Measurements from ENCODE around the gene ROGDI. TPM values are rescaled to one million over a fixed set of nuclear protein-coding genes. Genes with fewer than 3 reads are reported as not detected.

The ROGDI gene
- polyA plus RNA-seq, 2 of the 4 experiments (the other 2 are of a cell fraction) = 7.2 to 15.1 TPM

GRCh38 chr16:4783251-4783950 lies 19.0 kb downstream of the ROGDI start:
- ATAC-seq (peak in 1 of 2 experiments; percentile 21; a peak in 1 of 6 replicates), FAIRE-seq (no peak), DNase-seq (ENCODE audit: low read depth in 1 of 2, low spot score in 1 of 2) (no peak)
- CTCF ChIA-PET = no interaction called here
- 89% methylated on average over 16 of the region's 25 CpGs for WGBS (ENCODE audit: missing lambda C conversion rate)
- no peak overlapping the region for H3K4me3 ChIP-seq
- POLR2A ChIA-PET = interaction anchor here (0.6 kb wide), 1 partner anchor 15 kb away, joined by 5 read pairs; no protein-coding TSS in a partner anchor
- H3K4me1 ChIP-seq = peaks cover 16% of the 10 kb centered on the region
- H3K9me3 ChIP-seq = no peaks in the 10 kb centered on the region
- TF ChIP-seq CHD2 (IDR thresholded peaks at IDR 0.05; ENCODE audit: low read length, partially characterized antibody) (no peak), KDM5A (IDR thresholded peaks at IDR 0.05) (no peak), POLR2A (IDR thresholded peaks at IDR 0.05; ENCODE audit: low read length) (no peak), ZNF302 (CRISPR knock-in tag; IDR thresholded peaks at IDR 0.05) (no peak), PHF8 (IDR thresholded peaks at IDR 0.05; ENCODE audit: borderline replicate concordance, low read depth) (no peak), EP300 (IDR thresholded peaks at IDR 0.05) (no peak), RAD21 (conservative IDR thresholded peaks at IDR 0.05 in 1 of 2, IDR thresholded peaks at IDR 0.05 in 1 of 2) (no peak), CBX8 (IDR thresholded peaks at IDR 0.05) (no peak), MAX (IDR thresholded peaks at IDR 0.05) (no peak), HOXB5 (CRISPR knock-in tag; IDR thresholded peaks at IDR 0.05) (no peak), CHD4 (IDR thresholded peaks at IDR 0.05; ENCODE audit: borderline replicate concordance) (no peak), RNF2 (IDR thresholded peaks at IDR 0.05; ENCODE audit: borderline replicate concordance, low read depth) (no peak), BHLHE40 (IDR thresholded peaks at IDR 0.05; ENCODE audit: low read depth, low read length) (no peak), HMGXB4 (CRISPR knock-in tag; IDR thresholded peaks at IDR 0.05; ENCODE audit: borderline replicate concordance) (no peak), ZSCAN20 (CRISPR knock-in tag; IDR thresholded peaks at IDR 0.05) (no peak), EHMT2 (IDR thresholded peaks at IDR 0.05; ENCODE audit: low read depth) (no peak), NR3C1 (IDR thresholded peaks at IDR 0.05) (no peak), NFE2L2 (conservative IDR thresholded peaks at IDR 0.05; ENCODE audit: low read length) (no peak), SREBF2 (IDR thresholded peaks at IDR 0.05) (no peak), NPAS2 (CRISPR knock-in tag; IDR thresholded peaks at IDR 0.05; ENCODE audit: borderline replicate concordance) (no peak)
- no peak overlapping the region for H3K27ac ChIP-seq
- no peak overlapping the region for H3K4me2 ChIP-seq

- TF ChIP-seq CTCF (IDR thresholded peaks at IDR 0.05) (no peak), JUNB (IDR thresholded peaks at IDR 0.05) (no peak), NFE2L2 (conservative IDR thresholded peaks at IDR 0.05; ENCODE audit: low read length) (no peak), FOSL2 (IDR thresholded peaks at IDR 0.05) (0 out of 2 replicates have a peak, but pooled peaks have one; percentile 13), FOSL2 (CRISPR knock-in tag; IDR thresholded peaks at IDR 0.05) (peak; percentile 69), CHD4 (IDR thresholded peaks at IDR 0.05; ENCODE audit: borderline replicate concordance) (no peak)
- Histone ChIP-seq H3K27ac (no peak overlapping the region), H3K4me2 (no peak overlapping the region), H3K9me3 (no peaks in the 10 kb centered on the region), H3K4me1 (no peaks in the 10 kb centered on the region), H3K4me3 (no peak overlapping the region)
- POLR2A ChIA-PET = interaction anchor here (1.0 kb wide), 1 partner anchor 23 kb away, joined by 3 read pairs; the partner anchor contains the start of gene ROGDI
- WGBS (ENCODE audit: missing lambda C conversion rate) = 63% methylated on average over 4 of the region's 4 CpGs
- ATAC-seq = no peak
- no peak for FAIRE-seq
- peak in 1 of 2 experiments; percentile 35 for DNase-seq (ENCODE audit: low read depth in 1 of 2, low spot score in 1 of 2)
- CTCF ChIA-PET = interaction anchor here (0.6 to 2.4 kb wide), 2 partner anchors 9 to 176 kb away, joined by 3 to 9 read pairs; no protein-coding TSS in a partner anchor
These were observed 22.2 kb downstream of the ROGDI start for GRCh38 chr16:4780235-4780634.

Measured in A549 (cell line).